Peyer's patch (tissue), 4 donors: Measurements from ENCODE around the gene RPS10. TPM values are rescaled to one million over a fixed set of nuclear protein-coding genes. Genes with fewer than 3 reads are reported as not detected.

Experiments
- DNase-seq, 3 donors: peaks; one replicate each; pipeline ENCODE4 v3.0.0-alpha.2; 2017 to 2019
- H3K27ac ChIP-seq, 4 donors: fragments of 200-600 bp; sonication (generic); one replicate each; pipeline ENCODE4 v1.5.1; 2016 to 2019
- H3K27me3 ChIP-seq, 2 donors: fragments of 200-600 bp; sonication (generic); one replicate each; pipeline ENCODE4 v1.5.1; 2019
- H3K36me3 ChIP-seq, 3 donors: fragments of 200-600 bp; sonication (generic); one replicate each; pipeline ENCODE4 v1.5.1; 2016 to 2019
- H3K4me1 ChIP-seq, 4 donors: fragments of 200-600 bp; sonication (generic); one replicate each; pipeline ENCODE4 v1.5.1; 2016 to 2019
- H3K4me3 ChIP-seq, 4 donors: fragments of 200-600 bp; sonication (generic); 1 replicate in 3 of 4; 2 replicates in 1 of 4; pipeline ENCODE4 v1.5.1; 2016 to 2019; ENCODE audit warnings: mild to moderate bottlenecking in 1 of 4
- H3K9me3 ChIP-seq, 4 donors: fragments of 200-600 bp; sonication (generic); one replicate each; pipeline ENCODE4 v1.5.1; 2016 to 2019; ENCODE audit warnings: mild to moderate bottlenecking in 1 of 4
- CTCF ChIP-seq, 6 experiments: fragments of 450-650 bp in 4 of 6; fragments of 200-600 bp in 2 of 6; sonication (generic) in 1 of 6; IDR thresholded peaks; one replicate each; pipeline ENCODE4 v1.5.1; 2017 to 2019; ENCODE audit warnings: antibody characterized with exemption in 6 of 6, mild to moderate bottlenecking in 3 of 6, moderate library complexity in 1 of 6
- POLR2A ChIP-seq, 2 donors: fragments of 450-650 bp; IDR thresholded peaks; one replicate each; pipeline ENCODE4 v1.5.1; 2017; ENCODE audit warnings: antibody characterized with exemption in 2 of 2, mild to moderate bottlenecking in 2 of 2, moderate library complexity in 2 of 2
- total RNA-seq, 4 donors: library from RNA; depleted of rRNA; stranded (reverse); fragments of >200 nt; gene quantifications; one replicate each; pipeline ENCODE4 v1.1.0, GENCODE V29; 2016

RPS10 gene
- total RNA-seq, 4 donors from 2014 or later = 729 to 2,642 (median 1,002) TPM

GRCh38 chr6:34396518-34396917 is 29.4 kb downstream of the RPS10 start:
- Histone ChIP-seq H3K4me3 (no peak overlapping the region), H3K36me3 (no peaks in the 10 kb centered on the region), H3K27me3 (no peaks in the 10 kb centered on the region), H3K4me1 (peaks cover 0 to 8% (median 3%) of the 10 kb centered on the region in 4 donors), H3K9me3 (no peaks in the 10 kb centered on the region), H3K27ac (no peak overlapping the region)
- TF ChIP-seq POLR2A (IDR thresholded peaks at IDR 0.05) (no peak), CTCF (IDR thresholded peaks at IDR 0.05) (no peak)
- no peak for DNase-seq

- H3K27ac ChIP-seq = peak overlapping the region in 1 of 4 donors; percentile 96
- TF ChIP-seq CTCF (IDR thresholded peaks at IDR 0.05) (no peak), POLR2A (IDR thresholded peaks at IDR 0.05) (no peak)
- no peak overlapping the region for H3K4me3 ChIP-seq
- no peaks in the 10 kb centered on the region for H3K9me3 ChIP-seq
- peaks cover 0 to 18% (median 5%) of the 10 kb centered on the region in 4 donors for H3K4me1 ChIP-seq
- no peaks in the 10 kb centered on the region for H3K27me3 ChIP-seq
- no peaks in the 10 kb centered on the region for H3K36me3 ChIP-seq
- DNase-seq = no peak
These were observed 31.9 kb downstream of the RPS10 start for GRCh38 chr6:34393966-34394305.

- H3K27ac ChIP-seq = peak overlapping the region; percentile 84 to 96 (median 93)
- no peaks in the 10 kb centered on the region for H3K27me3 ChIP-seq
- H3K4me1 ChIP-seq = peaks cover 0 to 18% (median 5%) of the 10 kb centered on the region in 4 donors
- DNase-seq = peak in 2 of 3 donors; percentile 21 to 60
- H3K36me3 ChIP-seq = no peaks in the 10 kb centered on the region
- TF ChIP-seq CTCF (IDR thresholded peaks at IDR 0.05) = no peak
- no peak for TF ChIP-seq POLR2A (IDR thresholded peaks at IDR 0.05)
- peak overlapping the region; percentile 77 to 92 (median 84) for H3K4me3 ChIP-seq
- no peaks in the 10 kb centered on the region for H3K9me3 ChIP-seq
These were observed 32.5 kb downstream of the RPS10 start for GRCh38 chr6:34393191-34393965.

- H3K9me3 ChIP-seq = no peaks in the 10 kb centered on the region
- no peaks in the 10 kb centered on the region for H3K36me3 ChIP-seq
- H3K4me3 ChIP-seq = peak within 1 kb of the TSS; percentile 77 to 92 (median 84)
- peaks cover 0 to 18% (median 5%) of the 10 kb centered on the region in 4 donors for H3K4me1 ChIP-seq
- peak; percentile 91 to 97 (median 92) for DNase-seq
- H3K27ac ChIP-seq = peak within 1 kb of the TSS; percentile 84 to 96 (median 93)
- TF ChIP-seq CTCF (IDR thresholded peaks at IDR 0.05) = peak; percentile 74 to 89 (median 83)
- TF ChIP-seq POLR2A (IDR thresholded peaks at IDR 0.05) = peak in 1 of 2 donors; percentile 49
- H3K27me3 ChIP-seq = no peaks in the 10 kb centered on the region
These were observed 33.2 kb downstream of the RPS10 start, which contains the start of gene NUDT3 for GRCh38 chr6:34392497-34393190. TSS of gene NUDT3 (minus strand) at chr6:34392669. CDS start at chr6:34392362, 307 bp downstream.

- peak overlapping the region; percentile 77 to 92 (median 84) for H3K4me3 ChIP-seq
- no peaks in the 10 kb centered on the region for H3K36me3 ChIP-seq
- peak overlapping the region; percentile 84 to 96 (median 93) for H3K27ac ChIP-seq
- peak; percentile 58 to 78 (median 75) for DNase-seq
- no peaks in the 10 kb centered on the region for H3K27me3 ChIP-seq
- TF ChIP-seq POLR2A (IDR thresholded peaks at IDR 0.05) (no peak), CTCF (IDR thresholded peaks at IDR 0.05) (no peak)
- peaks cover 0 to 18% (median 5%) of the 10 kb centered on the region in 4 donors for H3K4me1 ChIP-seq
- no peaks in the 10 kb centered on the region for H3K9me3 ChIP-seq
These were observed 33.9 kb downstream of the RPS10 start for GRCh38 chr6:34391786-34392496.
